Measurements from ENCODE around the gene YWHAQ. TPM values are rescaled to one million over a fixed set of nuclear protein-coding genes. Genes with fewer than 3 reads are reported as not detected.
A peak's percentile ranks its signal among the peaks of the same experiment; 100 is the strongest.
"Not testable (repeated sequence)": the region's sequence is repeated elsewhere in the genome, so short reads cannot be mapped to it uniquely, and the experiment has no call there.

YWHAQ gene
- total RNA-seq, 1 donor from 2014 or later = 173 TPM

DNA sequence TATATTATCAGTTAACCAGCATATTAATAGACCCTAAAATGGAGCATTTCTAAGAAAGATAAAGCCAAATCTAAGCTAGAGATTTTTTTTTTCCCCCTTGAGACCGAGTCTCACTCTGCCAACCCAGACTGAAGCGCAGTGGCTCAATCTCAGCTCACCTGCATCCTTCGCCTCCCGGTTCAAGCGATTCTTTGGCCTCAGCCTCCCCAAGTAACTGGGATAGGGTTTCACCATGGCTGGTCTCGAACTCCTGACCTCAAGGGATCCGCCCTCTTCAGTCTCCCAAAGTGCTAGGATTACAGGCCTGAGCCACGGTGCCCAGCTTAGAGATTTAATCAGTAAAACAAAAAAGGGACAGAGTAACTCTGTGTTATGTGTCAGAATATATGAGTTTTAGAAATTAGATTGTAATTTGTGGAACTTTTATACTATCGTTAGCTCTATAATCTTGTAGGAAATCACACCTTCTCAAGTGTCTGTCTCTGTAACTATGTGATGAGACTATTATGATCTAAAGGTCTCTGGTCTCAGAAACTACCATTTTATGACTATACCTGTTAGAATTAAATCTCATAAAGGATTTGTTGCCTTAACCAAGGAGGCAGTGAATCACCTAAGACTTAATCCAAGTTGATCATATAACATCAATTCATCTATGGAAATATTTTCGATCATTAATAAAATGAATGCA, 34.0 kb downstream of the YWHAQ start:
- no peak overlapping the region for H3K4me3 ChIP-seq
- H3K27ac ChIP-seq = no peak overlapping the region
- intact Hi-C loops (cut with DNase I) = no loop called here
- H3K9me3 ChIP-seq = peaks cover 7% of the 10 kb centered on the region
- H3K27me3 ChIP-seq = no peaks in the 10 kb centered on the region
- TF ChIP-seq, protein P1, sequence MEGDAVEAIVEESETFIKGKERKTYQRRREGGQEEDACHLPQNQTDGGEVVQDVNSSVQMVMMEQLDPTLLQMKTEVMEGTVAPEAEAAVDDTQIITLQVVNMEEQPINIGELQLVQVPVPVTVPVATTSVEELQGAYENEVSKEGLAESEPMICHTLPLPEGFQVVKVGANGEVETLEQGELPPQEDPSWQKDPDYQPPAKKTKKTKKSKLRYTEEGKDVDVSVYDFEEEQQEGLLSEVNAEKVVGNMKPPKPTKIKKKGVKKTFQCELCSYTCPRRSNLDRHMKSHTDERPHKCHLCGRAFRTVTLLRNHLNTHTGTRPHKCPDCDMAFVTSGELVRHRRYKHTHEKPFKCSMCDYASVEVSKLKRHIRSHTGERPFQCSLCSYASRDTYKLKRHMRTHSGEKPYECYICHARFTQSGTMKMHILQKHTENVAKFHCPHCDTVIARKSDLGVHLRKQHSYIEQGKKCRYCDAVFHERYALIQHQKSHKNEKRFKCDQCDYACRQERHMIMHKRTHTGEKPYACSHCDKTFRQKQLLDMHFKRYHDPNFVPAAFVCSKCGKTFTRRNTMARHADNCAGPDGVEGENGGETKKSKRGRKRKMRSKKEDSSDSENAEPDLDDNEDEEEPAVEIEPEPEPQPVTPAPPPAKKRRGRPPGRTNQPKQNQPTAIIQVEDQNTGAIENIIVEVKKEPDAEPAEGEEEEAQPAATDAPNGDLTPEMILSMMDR (IDR thresholded peaks at IDR 0.05) = no peak
- TF ChIP-seq POLR2A (IDR thresholded peaks at IDR 0.05) = no peak
- TF ChIP-seq POLR2AphosphoS5 (IDR thresholded peaks at IDR 0.05; ENCODE audit: insufficient read depth in 1 of 2, low read depth in 1 of 2) = no peak
- DNase-seq (ENCODE audit: extremely low spot score in 2 of 2) = no peak
- H3K36me3 ChIP-seq = peaks cover 0 to 32% of the 10 kb centered on the region in 2 donors
- H3K4me1 ChIP-seq = peaks cover 46% of the 10 kb centered on the region

DNA sequence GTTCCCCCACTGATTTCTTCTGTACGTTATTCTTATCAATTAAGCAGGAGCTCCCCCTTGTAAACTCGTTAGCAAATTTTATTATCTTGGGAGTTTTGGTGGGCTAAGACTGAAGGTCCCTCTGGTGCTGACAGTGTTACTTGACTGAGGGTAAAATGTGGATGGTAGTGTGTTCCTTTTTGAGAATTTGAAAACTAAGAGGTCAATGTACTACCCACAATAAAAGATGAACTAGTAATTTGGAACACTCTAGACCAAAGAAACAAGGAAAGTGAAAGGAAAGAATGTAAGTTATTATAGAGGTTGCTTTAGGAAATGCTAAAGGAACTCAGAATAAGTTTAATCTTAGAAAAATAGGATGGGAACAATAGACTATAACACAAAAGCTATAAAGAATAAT, 35.1 kb downstream of the YWHAQ start:
- Histone ChIP-seq H3K4me3 (no peak overlapping the region), H3K4me1 (peaks cover 46% of the 10 kb centered on the region), H3K27ac (no peak overlapping the region), H3K36me3 (peaks cover 0 to 23% of the 10 kb centered on the region in 2 donors), H3K27me3 (no peaks in the 10 kb centered on the region), H3K9me3 (peaks cover 7% of the 10 kb centered on the region)
- intact Hi-C loops (cut with DNase I) = no loop called here
- no peak for DNase-seq (ENCODE audit: extremely low spot score in 2 of 2)
- TF ChIP-seq POLR2A (IDR thresholded peaks at IDR 0.05) (no peak), POLR2AphosphoS5 (IDR thresholded peaks at IDR 0.05; ENCODE audit: insufficient read depth in 1 of 2, low read depth in 1 of 2) (no peak)
- TF ChIP-seq, protein P1 (IDR thresholded peaks at IDR 0.05) = no peak

DNA sequence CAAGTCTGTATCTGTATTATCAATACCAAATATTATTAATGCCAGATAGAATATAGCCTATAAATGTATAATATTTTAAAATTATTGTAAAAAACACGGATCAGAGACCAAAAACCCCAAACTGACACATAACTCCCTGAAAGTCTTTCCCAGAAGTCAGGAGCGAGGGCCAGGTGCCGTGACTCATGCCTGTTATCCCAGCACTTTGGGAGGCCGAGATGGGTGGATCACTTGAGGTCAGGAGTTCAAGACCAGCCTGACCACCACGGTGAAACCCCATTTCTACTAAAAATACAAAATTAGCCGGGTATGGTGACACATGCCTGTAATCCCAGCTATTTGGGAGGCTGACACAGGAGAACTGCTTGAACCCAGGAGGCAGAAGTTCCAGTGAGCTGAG, 35.5 kb downstream of the YWHAQ start:
- intact Hi-C loops (cut with DNase I); H3K27me3 ChIP-seq; H3K9me3 ChIP-seq; H3K4me3 ChIP-seq; DNase-seq (ENCODE audit: extremely low spot score in 2 of 2): not testable (repeated sequence)
- H3K4me1 ChIP-seq = peaks cover 46% of the 10 kb centered on the region
- peak overlapping the region; percentile 40 for H3K27ac ChIP-seq
- H3K36me3 ChIP-seq = peaks cover 0 to 18% of the 10 kb centered on the region in 2 donors

DNA sequence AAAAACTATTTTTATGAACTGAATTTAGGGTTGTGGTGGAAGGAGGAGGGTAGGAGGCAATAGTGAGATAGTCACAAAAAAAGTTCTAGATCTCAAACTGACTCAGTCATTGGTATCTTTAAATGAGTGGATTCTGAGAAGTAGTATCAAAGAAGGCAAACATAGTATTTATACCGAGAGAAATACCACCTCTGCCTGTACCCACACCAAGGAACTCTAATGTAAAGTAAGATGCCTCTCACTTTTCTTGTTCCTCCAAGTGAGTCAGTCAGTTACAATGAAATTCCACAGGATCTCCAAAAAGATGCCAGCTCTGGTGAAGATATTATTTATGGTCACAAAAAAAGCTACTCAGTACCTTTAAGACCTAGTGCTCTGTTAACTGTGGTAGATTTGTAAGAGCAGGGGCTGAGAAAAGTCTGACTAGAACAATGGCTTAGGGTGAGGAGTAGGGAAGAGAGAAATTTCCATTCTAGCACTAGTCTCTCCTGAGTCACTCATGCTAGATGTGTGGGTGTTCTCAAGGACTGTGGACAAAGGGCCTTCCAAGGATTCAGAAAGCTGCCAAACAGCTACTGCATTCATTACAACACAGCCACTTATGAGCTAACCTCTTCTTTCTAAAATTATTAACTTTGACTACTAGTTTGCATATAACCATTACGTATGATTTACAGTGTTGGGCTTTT, 36.3 kb downstream of the YWHAQ start:
- TF ChIP-seq POLR2A (IDR thresholded peaks at IDR 0.05) (no peak), POLR2AphosphoS5 (IDR thresholded peaks at IDR 0.05; ENCODE audit: insufficient read depth in 1 of 2, low read depth in 1 of 2) (no peak)
- TF ChIP-seq, protein P1 (IDR thresholded peaks at IDR 0.05) = no peak
- H3K36me3 ChIP-seq = peaks cover 0 to 11% of the 10 kb centered on the region in 2 donors
- H3K4me1 ChIP-seq = peaks cover 46% of the 10 kb centered on the region
- H3K27ac ChIP-seq = peak overlapping the region; percentile 40
- no peak overlapping the region for H3K4me3 ChIP-seq
- intact Hi-C loops (cut with DNase I) = no loop called here
- peaks cover 3% of the 10 kb centered on the region for H3K9me3 ChIP-seq
- no peaks in the 10 kb centered on the region for H3K27me3 ChIP-seq
- DNase-seq (ENCODE audit: extremely low spot score in 2 of 2) = no peak

DNA sequence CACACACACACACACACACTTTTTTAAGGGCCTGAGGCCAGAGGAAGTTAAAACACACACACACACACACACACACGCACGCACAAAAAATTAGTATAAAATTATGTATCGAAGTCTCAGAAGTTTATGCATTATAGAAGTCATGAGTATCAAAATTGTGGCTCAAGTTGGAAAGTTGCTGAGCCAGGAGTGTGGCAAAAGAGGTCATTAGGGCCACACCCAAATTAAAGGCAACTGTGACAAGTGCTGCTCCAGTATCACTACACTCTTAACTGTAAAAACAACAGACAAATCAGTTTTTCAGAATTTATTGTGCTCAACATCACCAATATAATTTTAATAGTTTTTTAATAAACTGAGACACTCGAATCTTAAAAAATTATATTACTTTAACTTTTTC, 36.9 kb downstream of the YWHAQ start:
- H3K9me3 ChIP-seq = no peaks in the 10 kb centered on the region
- peaks cover 46% of the 10 kb centered on the region for H3K4me1 ChIP-seq
- intact Hi-C loops (cut with DNase I) = no loop called here
- peaks cover 0 to 13% of the 10 kb centered on the region in 2 donors for H3K36me3 ChIP-seq
- TF ChIP-seq, protein P1 (IDR thresholded peaks at IDR 0.05) = no peak
- no peak for TF ChIP-seq POLR2A (IDR thresholded peaks at IDR 0.05)
- no peak for TF ChIP-seq POLR2AphosphoS5 (IDR thresholded peaks at IDR 0.05; ENCODE audit: insufficient read depth in 1 of 2, low read depth in 1 of 2)
- H3K27ac ChIP-seq = no peak overlapping the region
- no peak overlapping the region for H3K4me3 ChIP-seq
- no peaks in the 10 kb centered on the region for H3K27me3 ChIP-seq
- no peak for DNase-seq (ENCODE audit: extremely low spot score in 2 of 2)

Measured in vagina (tissue), 2 donors.